GM12865 (cell line): ENCODE data around the gene MRGPRG.

ENCODE experiments used
- DNase-seq: peaks from one replicate; pipeline ENCODE4 v3.0.0; 2010; ENCODE audit warnings: low read depth
- H3K4me3 ChIP-seq: 2 replicates; pipeline ENCODE4 v1.5.1; 2011; ENCODE audit warnings: mild to moderate bottlenecking, low read depth, low read length, control low read depth
- CTCF ChIP-seq: IDR thresholded peaks from 2 replicates; pipeline ENCODE4 v1.5.1; 2011; ENCODE audit warnings: low read length, control low read depth, low read depth, inconsistent platforms; ENCODE audit not compliant: insufficient read depth; ENCODE audit errors: missing control alignments

The MRGPRG gene

GRCh38 chr11:3194016-3194816 lies 24.4 kb downstream of the MRGPRG start:
- no peak overlapping the region for H3K4me3 ChIP-seq
- DNase-seq = no peak
- TF ChIP-seq CTCF = no peak

- H3K4me3 ChIP-seq = no peak overlapping the region
- no peak for TF ChIP-seq CTCF
- DNase-seq = no peak
These were observed 25.1 kb downstream of the MRGPRG start for GRCh38 chr11:3193373-3194015.

GRCh38 chr11:3192511-3193372 lies 25.9 kb downstream of the MRGPRG start:
- DNase-seq = no peak
- TF ChIP-seq CTCF = no peak
- H3K4me3 ChIP-seq = no peak overlapping the region

- no peak overlapping the region for H3K4me3 ChIP-seq
- TF ChIP-seq CTCF = no peak
- DNase-seq = no peak
These were observed 26.9 kb downstream of the MRGPRG start for GRCh38 chr11:3191586-3192324.

GRCh38 chr11:3190600-3190999 lies 28.0 kb downstream of the MRGPRG start:
- no peak for DNase-seq
- no peak for TF ChIP-seq CTCF
- no peak overlapping the region for H3K4me3 ChIP-seq

GRCh38 chr11:3189886-3190583 lies 28.6 kb downstream of the MRGPRG start:
- no peak for DNase-seq
- H3K4me3 ChIP-seq = no peak overlapping the region
- no peak for TF ChIP-seq CTCF
